AG10803 (cell line): ENCODE data around the gene PDE9A.

ENCODE experiments used
- DNase-seq: peaks from one replicate; pipeline ENCODE4 v3.0.0; 2010; ENCODE audit warnings: low read depth
- H3K4me3 ChIP-seq: 2 replicates; pipeline ENCODE4 v1.5.1; 2011; ENCODE audit warnings: mild to moderate bottlenecking, low read length, control low read depth
- TF ChIP-seq, protein P1 (sequence below): conservative IDR thresholded peaks from 2 replicates; pipeline ENCODE4 v1.5.1; 2011; ENCODE audit warnings: mild to moderate bottlenecking, low read length, control low read depth, inconsistent platforms

PDE9A gene

DNA sequence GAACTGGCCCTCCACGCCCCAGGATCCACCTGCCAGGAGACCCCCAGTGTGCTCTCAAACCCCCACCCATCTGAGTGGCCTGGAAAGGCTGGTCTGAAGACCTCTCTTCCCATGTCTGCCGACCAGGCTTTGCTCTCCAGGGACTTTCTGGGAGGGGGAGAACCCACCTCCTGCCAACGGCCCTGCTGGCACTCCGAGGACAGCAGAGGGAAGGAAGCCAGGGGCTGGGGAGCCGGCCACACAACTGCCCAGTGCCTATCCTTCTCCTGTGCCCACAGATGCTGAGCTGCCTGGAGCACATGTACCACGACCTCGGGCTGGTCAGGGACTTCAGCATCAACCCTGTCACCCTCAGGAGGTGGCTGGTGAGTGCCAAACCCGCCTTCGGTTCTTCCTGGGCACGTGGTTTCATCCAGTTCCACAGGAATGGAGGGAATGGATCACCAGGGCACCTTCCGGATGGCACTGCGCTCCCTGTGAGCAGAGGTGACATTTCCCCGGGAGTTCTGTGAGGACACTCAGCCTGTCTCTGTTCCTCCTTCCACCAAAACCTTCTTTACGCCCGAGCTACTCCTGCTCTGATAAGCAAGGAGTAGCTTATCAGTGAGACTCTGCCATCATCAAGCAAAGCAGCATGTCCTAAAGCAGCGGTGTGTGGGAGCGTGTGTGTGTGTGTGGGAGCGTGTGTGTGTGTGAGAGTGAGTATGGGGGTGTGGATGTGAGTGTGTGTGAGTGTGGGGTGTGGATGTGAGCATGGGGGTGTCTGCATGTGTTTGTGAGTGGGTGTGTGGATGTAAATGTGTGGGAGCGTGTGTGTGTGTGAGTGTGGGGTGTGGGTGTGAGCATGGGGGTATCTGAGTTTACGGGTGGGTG is 105.5 kb downstream of the PDE9A start:
- H3K4me3 ChIP-seq = no peak overlapping the region
- TF ChIP-seq, protein P1, sequence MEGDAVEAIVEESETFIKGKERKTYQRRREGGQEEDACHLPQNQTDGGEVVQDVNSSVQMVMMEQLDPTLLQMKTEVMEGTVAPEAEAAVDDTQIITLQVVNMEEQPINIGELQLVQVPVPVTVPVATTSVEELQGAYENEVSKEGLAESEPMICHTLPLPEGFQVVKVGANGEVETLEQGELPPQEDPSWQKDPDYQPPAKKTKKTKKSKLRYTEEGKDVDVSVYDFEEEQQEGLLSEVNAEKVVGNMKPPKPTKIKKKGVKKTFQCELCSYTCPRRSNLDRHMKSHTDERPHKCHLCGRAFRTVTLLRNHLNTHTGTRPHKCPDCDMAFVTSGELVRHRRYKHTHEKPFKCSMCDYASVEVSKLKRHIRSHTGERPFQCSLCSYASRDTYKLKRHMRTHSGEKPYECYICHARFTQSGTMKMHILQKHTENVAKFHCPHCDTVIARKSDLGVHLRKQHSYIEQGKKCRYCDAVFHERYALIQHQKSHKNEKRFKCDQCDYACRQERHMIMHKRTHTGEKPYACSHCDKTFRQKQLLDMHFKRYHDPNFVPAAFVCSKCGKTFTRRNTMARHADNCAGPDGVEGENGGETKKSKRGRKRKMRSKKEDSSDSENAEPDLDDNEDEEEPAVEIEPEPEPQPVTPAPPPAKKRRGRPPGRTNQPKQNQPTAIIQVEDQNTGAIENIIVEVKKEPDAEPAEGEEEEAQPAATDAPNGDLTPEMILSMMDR = no peak
- no peak for DNase-seq

DNA sequence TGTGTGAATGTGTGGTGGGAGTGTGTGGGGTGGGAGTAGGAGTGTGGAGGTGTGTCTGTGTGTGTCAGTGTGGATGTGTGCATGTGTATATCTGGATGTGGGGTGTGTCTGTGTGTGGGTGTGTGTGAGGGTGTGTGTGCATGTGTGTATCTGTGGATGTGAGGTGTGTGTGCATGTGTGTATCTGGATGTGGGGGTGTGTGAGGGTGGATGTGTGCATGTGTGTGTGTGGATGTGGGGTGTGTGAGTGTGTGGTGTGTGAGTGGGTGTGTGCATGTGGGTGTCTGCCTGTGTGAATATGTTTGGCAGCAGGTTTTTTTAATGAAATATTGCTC is 106.1 kb downstream of the PDE9A start:
- TF ChIP-seq, protein P1 = no peak
- no peak for DNase-seq

DNA sequence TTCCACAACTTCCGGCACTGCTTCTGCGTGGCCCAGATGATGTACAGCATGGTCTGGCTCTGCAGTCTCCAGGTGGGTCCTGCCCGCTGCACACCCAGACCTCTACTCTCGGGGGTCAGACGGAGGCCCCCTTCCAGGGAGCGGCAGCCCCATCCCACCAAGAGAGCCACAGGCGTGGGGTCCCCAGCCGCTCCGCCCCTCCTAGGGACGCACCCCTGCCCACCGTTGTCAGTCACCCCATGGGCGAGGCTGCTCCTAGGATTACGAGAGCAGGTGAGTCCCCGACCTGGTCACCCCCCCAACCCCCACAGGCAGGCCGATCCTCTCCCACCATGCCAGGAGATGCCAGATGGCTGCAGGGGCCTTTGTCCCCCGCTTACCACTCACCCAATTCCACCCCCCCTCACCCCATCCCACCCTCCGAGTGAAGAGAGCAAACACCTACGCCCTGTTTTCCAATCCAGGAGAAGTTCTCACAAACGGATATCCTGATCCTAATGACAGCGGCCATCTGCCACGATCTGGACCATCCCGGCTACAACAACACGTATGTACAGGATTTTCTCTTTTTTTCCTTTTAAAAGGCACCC is 107.0 kb downstream of the PDE9A start:
- TF ChIP-seq, protein P1 = no peak
- H3K4me3 ChIP-seq = no peak overlapping the region
- DNase-seq = no peak

More for the DNA sequence above, 106.1 kb downstream of the PDE9A start:
- H3K4me3 ChIP-seq = no peak overlapping the region

DNA sequence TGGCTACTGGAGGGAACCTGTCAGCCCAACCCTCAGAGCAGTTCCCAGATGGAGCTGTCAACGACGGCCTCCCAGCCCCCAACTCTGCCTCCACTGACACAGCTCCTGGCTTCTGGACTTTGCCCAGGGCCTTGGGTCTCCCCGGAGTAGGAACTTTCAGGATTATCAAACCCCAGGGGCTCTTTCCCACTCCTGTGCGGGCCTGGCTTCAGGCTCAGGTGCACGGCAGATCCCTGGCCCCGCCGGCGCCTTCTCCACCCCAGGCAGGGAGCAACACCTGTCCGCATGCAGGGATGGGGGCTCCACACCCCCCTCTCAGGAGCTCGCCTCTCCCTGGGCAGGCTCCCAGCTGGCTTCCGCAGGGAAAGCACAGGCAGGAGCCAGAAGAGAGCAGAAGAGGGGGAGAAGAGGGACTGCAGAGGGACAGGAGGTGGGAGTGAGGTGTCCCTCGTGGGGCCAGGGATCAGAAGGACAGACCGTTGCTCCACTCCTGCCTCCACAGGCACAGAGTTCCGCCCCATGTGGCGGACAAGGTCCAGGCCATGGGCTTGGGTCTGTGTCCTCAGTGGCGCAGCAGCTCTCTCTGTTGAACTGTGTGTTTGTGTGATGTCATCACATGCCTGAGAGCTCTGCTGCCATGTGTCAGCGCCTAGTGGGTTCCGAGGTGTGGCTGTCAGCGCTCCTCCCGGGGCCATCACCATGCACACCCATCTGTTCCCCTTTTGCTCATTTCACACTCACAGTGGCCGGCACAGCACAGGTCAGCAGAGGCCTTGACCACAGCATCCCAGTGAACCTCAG is 107.7 kb downstream of the PDE9A start:
- no peak overlapping the region for H3K4me3 ChIP-seq
- TF ChIP-seq, protein P1 = no peak
- no peak for DNase-seq

DNA sequence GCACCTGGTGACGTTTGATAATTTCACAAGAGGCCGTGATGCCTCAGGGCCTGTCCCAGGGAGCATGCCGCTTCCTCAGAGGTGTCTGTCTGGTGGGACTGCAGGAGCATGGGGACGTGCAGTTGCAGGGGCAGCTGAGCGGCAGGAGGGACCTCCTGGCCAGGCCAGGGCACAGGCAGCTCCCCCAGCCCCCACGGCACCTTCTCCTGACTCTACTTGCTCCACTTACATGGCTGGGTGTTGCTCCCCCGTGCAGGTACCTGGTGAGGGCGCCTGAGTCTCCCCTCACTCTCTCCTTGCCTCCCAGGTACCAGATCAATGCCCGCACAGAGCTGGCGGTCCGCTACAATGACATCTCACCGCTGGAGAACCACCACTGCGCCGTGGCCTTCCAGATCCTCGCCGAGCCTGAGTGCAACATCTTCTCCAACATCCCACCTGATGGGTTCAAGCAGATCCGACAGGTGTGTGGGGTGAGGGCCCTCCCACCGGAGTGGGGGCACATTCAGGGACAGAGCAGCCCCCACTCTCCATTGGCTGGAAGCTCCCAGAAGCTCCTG is 108.4 kb downstream of the PDE9A start:
- no peak overlapping the region for H3K4me3 ChIP-seq
- TF ChIP-seq, protein P1 = no peak
- no peak for DNase-seq

DNA sequence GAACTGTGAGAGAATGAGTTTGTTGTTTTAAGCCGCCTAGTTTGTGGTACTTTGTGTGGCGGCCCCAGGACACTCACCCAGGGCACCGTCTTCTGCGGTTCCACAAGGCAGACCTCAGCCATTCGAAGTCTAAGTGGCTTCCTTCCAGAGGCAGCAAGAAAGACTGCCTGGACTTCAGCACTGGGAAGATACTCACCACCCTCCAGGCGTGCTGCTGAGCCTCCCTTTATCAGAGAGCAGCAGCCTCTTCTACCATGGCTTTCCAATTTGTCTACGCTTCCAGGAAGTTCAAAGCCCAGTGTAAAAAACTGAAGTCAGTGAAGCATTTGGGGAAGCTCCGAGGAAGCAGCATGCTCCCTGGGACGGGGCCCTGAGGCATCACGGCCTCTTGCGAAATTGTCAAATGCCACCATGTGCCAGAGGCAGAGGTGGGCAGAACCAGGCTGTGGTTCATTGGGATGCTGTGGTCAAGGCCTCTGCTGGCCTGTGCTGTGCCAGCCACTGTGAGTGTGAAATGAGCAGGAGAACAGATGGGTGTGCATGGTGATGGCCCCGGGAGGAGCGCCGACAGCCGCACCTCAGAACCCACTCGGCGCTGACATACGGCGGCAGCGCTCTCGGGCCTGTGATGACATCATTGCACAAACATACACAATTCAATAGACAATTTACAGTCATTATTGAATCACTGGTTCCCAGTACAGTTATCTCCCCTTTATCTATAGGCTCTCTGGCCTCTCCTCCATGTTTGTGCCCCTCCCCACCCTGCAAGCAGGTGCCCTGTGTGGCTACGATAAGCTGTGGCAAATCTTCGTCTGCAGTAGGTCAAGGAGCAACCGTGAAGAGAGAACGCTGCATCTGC is 110.4 kb downstream of the PDE9A start:
- no peak for DNase-seq
- H3K4me3 ChIP-seq = no peak overlapping the region
- TF ChIP-seq, protein P1 = no peak
